Measurements from ENCODE around the gene IKZF2. TPM values are rescaled to one million over a fixed set of nuclear protein-coding genes. Genes with fewer than 3 reads are reported as not detected.

IKZF2 gene
- total RNA-seq, 1 donor from 2014 or later: 9.2 TPM

GRCh38 chr2:213087040-213087439 lies 64.4 kb downstream of the IKZF2 start:
- peaks cover 4% of the 10 kb centered on the region for H3K9me3 Mint-ChIP-seq (ENCODE audit: low read depth)
- peaks cover 69% of the 10 kb centered on the region for H3K4me1 Mint-ChIP-seq (ENCODE audit: low read depth)
- TF ChIP-seq CTCF (IDR thresholded peaks at IDR 0.05): no peak
- no peak overlapping the region for H3K4me3 Mint-ChIP-seq (ENCODE audit: unreplicated experiment)
- H3K27me3 Mint-ChIP-seq (ENCODE audit: low read depth): no peaks in the 10 kb centered on the region
- DNase-seq (ENCODE audit: low spot score): no peak
- H3K27ac Mint-ChIP-seq (ENCODE audit: unreplicated experiment): no peak overlapping the region
- H3K36me3 Mint-ChIP-seq (ENCODE audit: low read depth): peaks cover 4% of the 10 kb centered on the region

GRCh38 chr2:213086571-213086970 lies 64.8 kb downstream of the IKZF2 start:
- no peak for TF ChIP-seq CTCF (IDR thresholded peaks at IDR 0.05)
- H3K4me1 Mint-ChIP-seq (ENCODE audit: low read depth): peaks cover 70% of the 10 kb centered on the region
- peak overlapping the region; percentile 64 for H3K27ac Mint-ChIP-seq (ENCODE audit: unreplicated experiment)
- no peaks in the 10 kb centered on the region for H3K27me3 Mint-ChIP-seq (ENCODE audit: low read depth)
- H3K9me3 Mint-ChIP-seq (ENCODE audit: low read depth): peaks cover 4% of the 10 kb centered on the region
- peak overlapping the region; percentile 29 for H3K4me3 Mint-ChIP-seq (ENCODE audit: unreplicated experiment)
- no peak for DNase-seq (ENCODE audit: low spot score)
- H3K36me3 Mint-ChIP-seq (ENCODE audit: low read depth): peaks cover 4% of the 10 kb centered on the region

- DNase-seq (ENCODE audit: low spot score): no peak
- peak overlapping the region; percentile 75 for H3K27ac Mint-ChIP-seq (ENCODE audit: unreplicated experiment)
- peaks cover 4% of the 10 kb centered on the region for H3K36me3 Mint-ChIP-seq (ENCODE audit: low read depth)
- peaks cover 4% of the 10 kb centered on the region for H3K9me3 Mint-ChIP-seq (ENCODE audit: low read depth)
- no peaks in the 10 kb centered on the region for H3K27me3 Mint-ChIP-seq (ENCODE audit: low read depth)
- no peak overlapping the region for H3K4me3 Mint-ChIP-seq (ENCODE audit: unreplicated experiment)
- H3K4me1 Mint-ChIP-seq (ENCODE audit: low read depth): peaks cover 72% of the 10 kb centered on the region
- TF ChIP-seq CTCF (IDR thresholded peaks at IDR 0.05): no peak
Observed at GRCh38 chr2:213086050-213086449, 65.4 kb downstream of the IKZF2 start.

GRCh38 chr2:213085538-213085937 lies 65.9 kb downstream of the IKZF2 start:
- peaks cover 4% of the 10 kb centered on the region for H3K9me3 Mint-ChIP-seq (ENCODE audit: low read depth)
- peaks cover 4% of the 10 kb centered on the region for H3K36me3 Mint-ChIP-seq (ENCODE audit: low read depth)
- DNase-seq (ENCODE audit: low spot score): no peak
- H3K4me1 Mint-ChIP-seq (ENCODE audit: low read depth): peaks cover 69% of the 10 kb centered on the region
- H3K27ac Mint-ChIP-seq (ENCODE audit: unreplicated experiment): peak overlapping the region; percentile 75
- no peaks in the 10 kb centered on the region for H3K27me3 Mint-ChIP-seq (ENCODE audit: low read depth)
- H3K4me3 Mint-ChIP-seq (ENCODE audit: unreplicated experiment): no peak overlapping the region
- no peak for TF ChIP-seq CTCF (IDR thresholded peaks at IDR 0.05)

- Mint-ChIP-seq H3K27ac (ENCODE audit: unreplicated experiment) (peak overlapping the region; percentile 42), H3K9me3 (ENCODE audit: low read depth) (peaks cover 3% of the 10 kb centered on the region), H3K4me1 (ENCODE audit: low read depth) (peaks cover 56% of the 10 kb centered on the region), H3K36me3 (ENCODE audit: low read depth) (peaks cover 3% of the 10 kb centered on the region), H3K27me3 (ENCODE audit: low read depth) (no peaks in the 10 kb centered on the region), H3K4me3 (ENCODE audit: unreplicated experiment) (no peak overlapping the region)
- no peak for TF ChIP-seq CTCF (IDR thresholded peaks at IDR 0.05)
- DNase-seq (ENCODE audit: low spot score): no peak
Observed at GRCh38 chr2:213084261-213084660, 67.2 kb downstream of the IKZF2 start.
